NCI-H2081 treated with DMSO at 0.1 percent for 48 hours (cell line): ENCODE data around the gene POLR3K.
"Not testable (repeated sequence)": the region's sequence is repeated elsewhere in the genome, so short reads cannot be mapped to it uniquely, and the experiment has no call there.

Experiments used
- DNase-seq: peaks from one replicate; lab custom pipeline; 2025; lab: John Stamatoyannopoulos, UW

The POLR3K gene

DNA sequence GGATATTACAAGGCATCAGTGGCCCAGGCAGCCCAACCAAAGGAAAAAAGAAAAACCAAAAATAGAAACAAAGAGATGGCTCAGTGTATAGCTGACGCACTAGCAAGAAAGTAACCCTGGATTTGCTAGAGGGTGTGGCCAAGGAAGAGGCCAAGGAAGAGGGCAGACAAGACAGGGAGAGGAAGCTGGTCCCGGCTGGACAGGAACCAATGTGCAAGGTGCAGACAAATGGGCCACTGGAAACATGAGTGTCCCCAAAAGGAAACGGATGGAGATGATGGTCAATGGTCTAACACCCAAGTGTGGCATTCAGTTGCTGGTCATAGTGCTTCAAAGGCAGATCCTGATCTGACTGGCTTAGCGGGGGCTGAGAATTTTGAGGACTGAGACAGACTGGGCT, 10.7 kb downstream of the POLR3K start:
- DNase-seq: no peak

DNA sequence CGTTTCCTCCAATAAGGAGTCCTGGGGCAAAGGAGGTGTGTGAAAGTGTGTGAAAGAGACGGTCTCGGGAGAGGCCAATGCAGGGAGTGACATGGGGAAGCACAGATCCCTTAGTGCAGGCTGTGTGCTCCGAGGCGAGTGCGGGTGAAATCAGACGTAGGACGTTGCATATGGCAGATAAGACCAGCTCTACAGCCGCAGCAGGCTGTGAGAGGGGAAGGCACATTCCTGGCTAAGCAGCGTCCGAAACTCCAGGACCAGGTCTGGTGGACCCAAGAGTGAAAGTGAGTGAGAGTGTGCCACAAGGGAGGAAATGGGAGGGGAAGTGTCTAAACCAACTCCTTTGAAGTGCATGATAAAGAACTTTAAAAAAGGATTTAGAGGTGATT, 11.3 kb downstream of the POLR3K start:
- no peak for DNase-seq

DNA sequence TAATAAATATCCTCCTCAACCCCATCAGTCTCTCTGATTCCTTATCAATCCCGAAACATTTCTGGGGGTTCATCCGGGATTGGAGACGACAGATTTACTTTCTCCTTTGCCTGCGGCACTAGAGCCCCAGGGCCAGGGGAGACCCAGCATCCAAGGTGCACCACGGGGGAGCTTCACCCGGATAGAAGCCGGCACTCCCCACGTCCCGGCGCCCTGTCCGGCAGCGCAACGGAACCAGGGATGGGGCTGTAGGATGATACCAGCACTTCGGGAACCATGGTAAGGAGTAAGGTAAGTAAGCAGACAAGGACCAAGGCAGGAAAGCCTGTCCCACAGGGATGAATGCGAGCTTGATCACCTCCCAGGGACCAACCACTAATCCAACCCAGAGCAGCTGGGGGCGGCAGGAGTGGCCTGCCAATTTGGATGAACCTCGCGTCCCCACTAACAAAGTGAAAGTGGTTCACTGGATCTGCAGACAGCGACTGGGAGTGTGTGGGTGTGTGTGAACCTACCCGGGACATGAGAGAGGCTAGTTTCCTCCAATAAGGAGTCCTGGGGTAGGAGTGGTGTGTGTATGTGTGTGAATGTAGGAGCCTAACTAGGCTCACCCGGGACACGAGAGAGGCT, 11.9 kb downstream of the POLR3K start:
- DNase-seq: no peak

DNA sequence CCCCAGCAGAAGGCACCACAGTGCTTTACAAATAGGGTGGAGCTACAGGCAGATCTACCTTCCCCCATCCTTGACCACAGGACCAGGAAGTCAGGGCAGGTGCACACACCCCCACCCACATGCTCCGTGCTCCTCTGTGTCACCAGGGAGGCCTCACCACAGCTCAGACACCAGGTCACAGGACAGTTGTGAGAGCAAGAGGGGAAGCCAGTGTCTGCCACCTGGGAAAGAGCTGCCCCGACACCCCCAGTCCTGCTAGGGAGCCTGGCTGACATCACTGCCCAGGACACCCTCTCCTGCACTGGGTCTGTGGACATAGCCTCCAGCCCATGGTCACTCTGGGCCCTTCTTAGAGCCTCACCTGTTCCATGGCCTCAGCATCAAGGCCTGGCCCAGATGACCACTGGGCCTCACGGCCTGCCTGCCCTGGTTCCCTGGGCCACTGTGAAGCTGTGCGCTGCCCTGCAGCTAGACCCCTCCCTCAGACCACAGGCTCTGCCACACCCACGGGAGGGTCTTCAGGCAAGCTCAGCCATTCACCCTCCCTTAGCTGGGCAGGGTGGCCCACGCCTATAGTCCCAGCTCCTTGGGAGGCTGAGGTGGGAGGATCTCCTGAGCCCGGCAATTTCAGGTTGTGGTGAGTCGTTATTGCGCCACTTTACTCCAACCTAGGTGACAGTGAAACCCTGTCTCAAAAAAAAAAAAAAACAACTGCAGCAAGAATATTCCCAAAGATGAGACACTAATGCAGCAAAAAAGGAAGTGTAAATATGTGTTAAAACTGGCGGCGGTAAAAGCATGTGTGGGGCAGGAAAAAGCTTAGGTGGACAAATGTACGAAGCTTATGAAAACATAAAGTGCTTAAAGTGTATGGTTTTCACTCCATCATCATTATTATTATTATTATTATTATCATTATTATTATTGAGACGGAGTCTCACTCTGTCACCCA, 14.2 kb downstream of the POLR3K start:
- DNase-seq: no peak

DNA sequence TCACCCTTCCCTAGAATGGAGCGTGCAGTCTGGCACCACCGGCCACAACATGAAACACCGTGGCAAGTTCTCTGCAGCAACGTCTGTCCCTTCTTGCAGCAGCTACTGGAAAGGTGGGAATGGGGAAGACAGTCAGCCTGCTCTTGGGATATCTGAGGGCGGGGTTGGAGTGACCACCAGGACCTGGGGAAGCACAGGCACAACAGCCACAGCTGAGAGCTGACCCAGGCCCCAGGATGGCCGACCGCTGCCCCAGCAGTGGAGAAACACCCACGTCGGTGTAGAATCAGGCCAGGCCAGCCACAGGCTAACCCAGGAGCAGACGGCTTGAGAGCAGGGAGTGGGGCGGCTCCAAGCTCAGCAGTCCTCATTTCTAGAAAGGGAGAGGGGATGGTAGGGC, 15.2 kb downstream of the POLR3K start:
- not testable (repeated sequence) for DNase-seq

DNA sequence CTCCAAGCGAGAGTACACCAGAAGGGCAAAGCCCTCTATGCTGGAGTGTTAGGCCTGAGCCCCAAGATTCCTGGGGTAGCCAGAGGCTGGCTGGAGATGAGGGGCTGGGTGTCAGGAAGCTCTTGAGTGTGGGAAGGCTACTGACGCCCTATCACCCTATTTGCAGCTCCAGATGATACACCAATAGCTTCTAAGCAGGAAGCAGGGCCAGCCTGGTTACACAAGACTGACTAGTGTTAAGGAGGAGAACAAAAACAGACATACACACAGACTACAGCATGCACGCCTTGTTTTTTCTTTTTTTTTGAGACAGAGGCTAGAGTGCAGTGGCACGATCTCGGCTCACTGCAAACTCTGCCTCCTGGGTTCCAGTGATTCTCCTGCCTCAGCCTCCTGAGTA, 15.9 kb downstream of the POLR3K start:
- DNase-seq: no peak

DNA sequence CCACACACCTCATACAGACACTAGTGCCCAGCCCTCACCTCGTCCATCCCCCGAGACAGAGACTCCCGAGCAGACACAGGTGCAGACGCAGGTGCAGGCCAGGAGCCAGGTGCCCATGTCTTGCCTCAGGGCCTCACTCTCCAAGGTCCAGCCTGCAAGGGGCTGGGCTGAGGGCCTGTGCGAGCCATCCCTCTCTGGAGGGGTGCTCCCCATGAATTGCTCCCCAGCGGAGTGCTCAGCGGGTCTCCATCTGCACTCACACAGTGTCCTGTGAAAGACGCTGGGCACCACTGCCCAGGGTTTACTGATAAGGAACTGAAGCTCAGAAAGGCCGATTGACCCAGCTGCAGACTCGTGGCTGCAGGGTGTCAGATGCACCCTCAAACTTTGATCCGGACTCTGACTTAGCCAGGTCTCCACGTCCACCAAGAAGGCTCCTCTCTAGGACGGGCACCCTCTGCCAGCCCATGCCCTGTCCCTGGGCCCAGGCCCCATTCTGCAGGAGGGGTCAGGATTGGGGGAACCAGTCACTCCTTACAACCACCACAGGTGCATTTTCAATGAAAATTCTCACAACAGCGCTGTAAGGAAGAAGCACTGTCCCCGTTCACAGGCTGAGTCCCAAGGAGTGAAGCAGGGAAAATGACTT, 16.9 kb downstream of the POLR3K start:
- DNase-seq: no peak

DNA sequence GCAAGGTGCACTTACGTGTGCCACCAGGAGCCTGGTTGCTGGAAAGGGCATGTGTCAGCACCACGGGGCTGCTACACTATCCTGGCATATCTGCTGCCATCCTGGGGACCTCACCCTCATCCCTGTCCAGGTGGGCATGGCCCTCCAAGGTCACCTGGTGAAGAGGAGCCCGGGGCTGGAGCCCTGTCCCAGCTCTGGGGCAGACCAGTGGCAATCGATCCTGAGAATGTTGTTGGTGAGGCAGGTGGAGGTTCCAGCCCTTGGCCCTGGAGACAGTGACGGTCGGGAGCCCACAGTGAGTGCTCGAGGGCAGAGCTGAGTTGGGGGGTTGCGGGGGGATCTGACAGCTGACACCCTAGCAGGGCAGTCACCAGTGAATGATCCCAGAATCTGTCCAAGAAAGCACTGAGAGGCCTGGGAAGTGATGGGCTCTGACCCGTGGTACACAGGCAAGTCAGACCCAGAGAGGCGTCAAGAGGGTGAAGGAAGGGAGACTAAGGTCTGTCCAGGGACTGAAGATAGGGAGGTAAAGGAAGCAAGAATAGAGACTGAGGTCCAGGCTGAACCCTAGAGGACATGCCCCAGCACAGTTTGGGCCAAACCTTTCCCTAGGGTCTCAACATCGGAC, 17.6 kb downstream of the POLR3K start:
- DNase-seq: no peak

DNA sequence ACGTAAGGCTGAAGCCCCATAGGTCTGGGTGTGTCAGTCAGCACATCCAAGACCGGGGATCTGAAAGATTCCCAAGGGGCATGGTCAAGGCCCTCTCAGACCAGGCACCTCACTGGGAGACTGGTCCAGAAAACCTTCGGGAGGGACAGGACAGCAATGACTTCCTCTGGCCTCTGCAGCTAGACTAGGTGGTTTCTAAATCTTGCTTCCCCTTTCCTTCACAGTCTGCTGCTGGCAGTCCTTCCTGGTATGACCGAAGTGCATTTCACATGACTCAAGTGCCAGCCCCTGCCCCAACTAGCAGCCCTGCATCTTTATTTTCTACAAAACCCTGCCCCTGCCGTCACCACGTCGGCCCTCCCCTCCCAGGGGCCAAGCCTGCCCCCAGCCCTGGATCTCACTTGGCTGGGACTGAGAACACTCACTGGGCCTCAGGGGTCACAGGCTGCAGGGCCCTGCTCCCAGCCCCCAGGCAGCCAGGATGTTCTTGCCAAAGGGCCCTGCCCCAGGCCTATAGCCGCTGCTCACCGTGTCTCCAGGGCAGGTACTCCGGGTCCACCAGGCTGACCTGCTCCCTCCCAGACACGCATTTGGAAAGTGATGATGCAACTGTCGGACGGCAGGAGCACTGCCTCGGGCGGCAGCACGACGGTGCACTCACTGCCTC, 18.3 kb downstream of the POLR3K start:
- no peak for DNase-seq

DNA sequence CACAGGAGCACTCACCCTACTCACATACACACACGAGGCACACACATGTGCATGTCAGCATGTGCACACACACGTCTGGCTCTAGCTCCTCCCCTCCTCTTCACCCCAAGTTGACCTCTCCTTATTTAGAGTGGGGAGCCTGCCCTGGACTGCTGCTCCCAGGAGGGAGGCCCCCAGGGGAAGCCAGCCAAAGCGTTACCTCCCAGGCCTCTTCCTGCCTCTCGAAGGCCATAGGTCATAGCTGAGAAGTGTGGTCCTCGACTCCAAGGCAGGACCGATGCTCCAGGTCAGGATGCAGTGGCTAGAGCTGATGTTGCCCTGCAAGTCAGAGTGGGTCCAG, 18.8 kb downstream of the POLR3K start:
- no peak for DNase-seq

DNA sequence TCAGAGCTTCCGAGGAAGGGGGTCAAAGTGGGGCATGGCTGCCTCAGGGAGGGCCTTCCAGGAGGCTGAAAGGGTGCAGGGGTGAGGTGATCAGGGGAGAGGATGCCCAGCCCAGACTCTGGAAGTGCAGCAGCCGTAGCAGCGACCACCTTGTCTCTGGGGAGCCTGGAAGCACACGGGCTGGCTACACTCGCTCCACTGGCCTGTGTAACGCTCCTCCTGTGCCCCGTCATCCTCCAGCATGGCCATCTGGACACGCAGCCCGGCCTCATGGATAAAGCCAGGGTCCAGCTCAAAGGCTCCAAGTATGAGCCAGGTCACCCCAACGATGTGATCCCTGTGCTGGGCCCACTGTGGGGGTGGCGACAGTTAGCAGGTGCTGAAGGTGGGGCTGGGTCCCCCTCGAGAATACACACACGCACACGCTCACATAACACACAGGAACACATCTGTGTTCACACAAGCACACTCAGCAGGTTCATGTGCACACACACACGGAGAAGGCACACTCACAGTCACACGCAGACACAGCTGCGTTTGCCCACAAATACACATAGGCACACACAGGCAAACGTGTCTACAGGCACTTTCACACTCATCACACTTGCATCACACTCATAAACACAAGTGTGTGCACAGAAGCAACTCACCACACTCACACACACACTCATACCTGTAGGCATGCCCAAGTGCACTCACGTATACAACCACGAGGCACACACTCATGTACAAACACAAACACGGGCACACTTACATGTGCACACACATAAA, 19.3 kb downstream of the POLR3K start:
- no peak for DNase-seq

DNA sequence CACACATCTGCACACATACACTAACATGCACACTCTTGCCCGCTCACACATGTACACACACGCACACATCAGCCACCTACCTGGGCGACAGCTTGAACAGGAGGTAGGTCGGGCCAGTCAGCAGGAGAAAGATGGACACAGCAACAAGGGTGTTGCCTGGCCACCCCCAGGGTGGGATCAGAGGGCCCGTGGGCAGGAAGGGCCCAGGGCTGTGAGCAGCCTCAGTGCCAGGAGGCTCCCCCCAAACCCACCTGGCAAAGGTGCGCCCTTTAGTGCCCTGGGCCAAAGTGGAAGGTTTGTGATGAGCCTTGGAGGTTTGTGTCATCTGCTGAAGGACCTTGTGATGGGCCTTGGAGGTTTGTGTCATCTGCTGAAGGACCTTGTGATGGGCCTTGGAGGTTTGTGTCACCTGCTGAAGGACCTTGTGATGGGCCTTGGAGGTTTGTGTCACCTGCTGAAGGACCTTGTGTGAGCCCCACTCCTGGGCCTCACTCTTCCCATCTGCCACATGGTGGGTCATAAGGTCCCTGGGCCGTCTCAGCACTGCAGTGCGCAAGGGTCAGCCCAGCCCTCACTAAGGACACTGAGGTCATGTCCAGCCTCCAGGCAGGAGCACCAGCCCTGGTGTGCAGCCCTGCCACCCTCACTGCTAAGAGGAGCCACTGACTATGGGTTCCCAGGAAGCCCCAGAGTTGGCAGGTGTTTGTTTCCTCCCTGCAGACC, 20.1 kb downstream of the POLR3K start:
- not testable (repeated sequence) for DNase-seq

DNA sequence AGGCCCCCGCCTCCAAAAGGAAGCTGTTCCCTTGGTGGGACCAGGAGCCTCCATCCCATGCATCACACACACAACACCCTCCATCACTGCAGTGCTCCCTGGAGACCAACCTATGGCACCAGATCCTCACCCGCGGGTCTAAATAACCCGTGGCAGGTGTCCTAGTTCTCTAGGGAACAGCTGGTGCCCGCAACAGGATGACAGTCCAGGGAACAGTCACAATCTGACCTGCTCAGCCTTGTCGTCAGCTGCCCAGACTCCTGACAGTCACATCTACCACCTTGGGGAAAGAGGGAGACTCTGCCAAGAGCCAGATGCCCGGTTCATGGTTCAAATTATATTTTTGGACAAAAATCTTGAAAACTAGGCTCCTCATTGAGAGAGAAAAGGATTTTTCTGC, 22.8 kb downstream of the POLR3K start:
- not testable (repeated sequence) for DNase-seq

DNA sequence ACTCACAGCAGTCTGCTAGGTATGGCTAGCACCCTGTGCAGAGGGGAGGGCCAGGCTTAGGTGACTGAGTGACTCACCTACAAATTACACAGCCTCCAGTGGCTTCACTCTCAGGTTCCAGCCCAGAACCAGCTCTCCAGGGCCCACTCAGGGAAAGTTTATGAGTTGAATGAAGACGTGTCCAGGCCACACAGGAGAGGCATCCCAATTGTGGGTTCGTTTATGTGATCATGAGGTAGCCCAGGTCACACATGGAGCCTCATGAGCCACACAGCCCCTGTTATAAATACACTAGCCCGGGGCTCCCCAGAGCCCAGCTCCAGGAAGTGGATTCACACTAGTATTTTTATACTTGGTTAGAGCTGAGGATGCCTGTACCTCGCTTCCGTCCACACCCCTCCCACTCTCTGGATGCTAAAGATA, 27.5 kb downstream of the POLR3K start:
- not testable (repeated sequence) for DNase-seq

DNA sequence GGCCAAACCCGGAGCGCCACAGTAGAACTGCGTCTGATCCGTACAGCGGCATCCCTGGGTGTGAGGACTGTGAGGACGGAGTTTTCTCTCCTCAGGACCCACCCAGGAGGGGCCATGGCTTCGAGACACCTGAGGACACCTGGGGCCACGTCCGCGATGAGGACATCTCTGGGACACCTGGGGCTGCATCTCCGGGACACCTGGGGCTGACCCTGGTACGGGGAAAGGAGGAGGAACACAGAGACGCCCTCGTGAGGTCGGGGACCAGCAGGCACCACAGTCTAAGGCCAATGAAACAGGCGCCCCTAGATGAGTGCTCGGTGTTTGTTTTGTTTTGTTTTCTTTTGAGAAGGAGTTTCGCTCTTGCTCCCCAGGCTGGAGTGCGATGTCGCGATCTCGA, 29.3 kb downstream of the POLR3K start:
- not testable (repeated sequence) for DNase-seq

DNA sequence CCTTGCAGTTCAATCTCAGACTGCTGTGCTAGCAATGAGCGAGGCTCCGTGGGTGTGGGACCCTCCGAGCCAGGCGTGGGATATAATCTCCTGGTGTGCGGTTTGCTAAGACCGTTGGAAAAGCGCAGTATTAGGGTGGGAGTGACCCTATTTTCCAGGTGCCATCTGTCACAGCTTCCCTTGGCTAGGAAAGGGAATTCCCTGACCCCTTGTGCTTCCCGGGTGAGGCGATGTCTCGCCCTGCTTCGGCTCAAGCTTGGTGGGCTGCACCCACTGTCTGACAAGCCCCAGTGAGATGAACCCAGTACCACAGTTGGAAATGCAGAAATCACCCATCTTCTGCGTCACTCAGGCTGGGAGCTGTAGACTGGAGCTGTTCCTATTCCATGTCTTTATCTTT, 32.5 kb downstream of the POLR3K start:
- not testable (repeated sequence) for DNase-seq

DNA sequence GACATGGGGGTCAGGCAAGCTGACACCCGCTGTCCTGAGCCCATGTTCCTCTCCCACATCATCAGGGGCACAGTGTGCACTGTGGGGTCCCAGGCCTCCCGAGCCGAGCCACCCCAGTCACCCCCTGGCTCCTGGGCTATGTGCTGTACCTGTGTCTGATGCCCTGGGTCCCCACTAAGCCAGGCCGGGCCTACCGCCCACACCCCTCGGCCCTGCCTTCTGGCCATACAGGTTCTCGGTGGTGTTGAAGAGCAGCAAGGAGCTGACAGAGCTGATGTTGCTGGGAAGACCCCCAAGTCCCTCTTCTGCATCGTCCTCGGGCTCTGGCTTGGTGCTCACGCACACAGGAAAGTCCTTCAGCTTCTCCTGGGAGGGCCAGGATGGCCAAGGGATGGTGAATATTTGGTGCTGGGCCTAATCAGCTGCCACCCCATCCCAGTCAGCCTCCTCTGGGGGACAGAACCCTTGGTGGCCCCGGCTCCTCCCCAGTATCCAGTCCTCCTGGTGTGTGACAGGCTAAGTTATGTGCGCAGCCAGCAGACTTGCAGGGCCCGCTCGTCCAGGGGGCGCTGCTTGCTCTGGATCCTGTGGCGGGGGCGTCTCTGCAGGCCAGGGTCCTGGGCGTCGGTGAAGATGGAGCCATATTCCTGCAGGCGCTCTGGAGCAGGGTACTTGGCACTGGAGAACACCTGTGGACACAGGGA, 36.2 kb downstream of the POLR3K start:
- DNase-seq: not testable (repeated sequence)

DNA sequence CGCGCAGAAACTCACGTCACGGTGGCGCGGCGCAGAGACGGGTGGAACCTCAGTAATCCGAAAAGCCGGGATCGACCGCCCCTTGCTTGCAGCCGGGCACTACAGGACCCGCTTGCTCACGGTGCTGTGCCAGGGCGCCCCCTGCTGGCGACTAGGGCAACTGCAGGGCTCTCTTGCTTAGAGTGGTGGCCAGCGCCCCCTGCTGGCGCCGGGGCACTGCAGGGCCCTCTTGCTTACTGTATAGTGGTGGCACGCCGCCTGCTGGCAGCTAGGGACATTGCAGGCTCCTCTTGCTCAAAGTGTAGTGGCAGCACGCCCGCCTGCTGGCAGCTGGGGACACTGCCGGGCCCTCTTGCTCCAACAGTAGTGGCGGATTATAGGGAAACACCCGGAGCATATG, 42.6 kb downstream of the POLR3K start:
- DNase-seq: not testable (repeated sequence)

DNA sequence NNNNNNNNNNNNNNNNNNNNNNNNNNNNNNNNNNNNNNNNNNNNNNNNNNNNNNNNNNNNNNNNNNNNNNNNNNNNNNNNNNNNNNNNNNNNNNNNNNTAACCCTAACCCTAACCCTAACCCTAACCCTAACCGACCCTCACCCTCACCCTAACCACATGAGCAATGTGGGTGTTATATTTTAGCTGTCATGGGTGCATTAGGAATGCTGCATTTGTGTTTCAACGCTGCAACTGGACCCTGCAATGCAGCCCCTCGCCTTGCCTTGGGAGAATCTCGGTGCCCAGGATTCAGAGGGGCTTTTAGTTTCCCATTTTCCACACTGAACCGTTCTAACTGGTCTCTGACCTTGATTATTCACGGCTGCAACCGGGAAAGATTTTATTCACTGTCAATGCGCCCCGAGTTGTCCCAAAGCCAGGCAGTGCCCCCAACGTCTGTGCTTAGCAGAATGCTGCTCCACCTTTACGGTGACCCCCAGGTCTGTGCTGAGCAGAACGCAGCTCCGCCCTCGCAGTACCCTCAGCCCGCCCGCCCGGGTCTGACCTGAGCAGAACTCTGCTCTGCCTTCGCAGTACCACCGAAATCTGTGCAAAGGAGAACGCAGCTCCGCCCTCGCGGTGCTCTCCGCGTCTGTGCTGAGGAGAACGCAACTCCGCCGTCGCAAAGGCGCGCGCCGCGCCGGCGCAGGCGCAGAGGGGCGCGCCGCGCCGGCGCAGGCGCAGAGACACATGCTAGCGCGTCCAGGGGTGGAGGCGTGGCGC, 43.3 kb downstream of the POLR3K start:
- no peak for DNase-seq
